ENCODE results near the gene OR2Z1.

Gene OR2Z1

GRCh38 chr19:8721334-8721733 is at the start of gene OR2Z1:
TSS of gene OR2Z1 (plus strand) at chr19:8721634. CDS start at chr19:8731029, 9,395 bp downstream.
- DNase-seq (ENCODE audit: low spot score), result no peak

GRCh38 chr19:8673276-8673891 is 48.0 kb upstream of the OR2Z1 start:
- no peak for DNase-seq (ENCODE audit: low spot score)

- DNase-seq (ENCODE audit: low spot score), result no peak
These were observed 46.4 kb upstream of the OR2Z1 start for GRCh38 chr19:8675066-8675465.

GRCh38 chr19:8678244-8678807 is 43.1 kb upstream of the OR2Z1 start:
- DNase-seq (ENCODE audit: low spot score), result no peak

- DNase-seq (ENCODE audit: low spot score), result no peak
These were observed 40.6 kb upstream of the OR2Z1 start for GRCh38 chr19:8680676-8681344.

- DNase-seq (ENCODE audit: low spot score), result no peak
These were observed 39.9 kb upstream of the OR2Z1 start for GRCh38 chr19:8681345-8682029.

- DNase-seq (ENCODE audit: low spot score), result no peak
These were observed 39.0 kb upstream of the OR2Z1 start for GRCh38 chr19:8682472-8682871.

GRCh38 chr19:8682931-8683330 is 38.5 kb upstream of the OR2Z1 start:
- DNase-seq (ENCODE audit: low spot score), result no peak

GRCh38 chr19:8684001-8684902 is 37.2 kb upstream of the OR2Z1 start:
- DNase-seq (ENCODE audit: low spot score), result no peak

GRCh38 chr19:8686549-8686948 is 34.9 kb upstream of the OR2Z1 start:
- no peak for DNase-seq (ENCODE audit: low spot score)

- DNase-seq (ENCODE audit: low spot score), result no peak
These were observed 32.5 kb upstream of the OR2Z1 start for GRCh38 chr19:8688930-8689329.

- DNase-seq (ENCODE audit: low spot score), result no peak
These were observed 30.5 kb upstream of the OR2Z1 start for GRCh38 chr19:8690753-8691539.

- DNase-seq (ENCODE audit: low spot score), result no peak
These were observed 25.9 kb upstream of the OR2Z1 start for GRCh38 chr19:8695501-8695900.

- no peak for DNase-seq (ENCODE audit: low spot score)
These were observed 25.5 kb upstream of the OR2Z1 start for GRCh38 chr19:8695911-8696310.

- no peak for DNase-seq (ENCODE audit: low spot score)
These were observed 24.4 kb upstream of the OR2Z1 start for GRCh38 chr19:8696993-8697392.

GRCh38 chr19:8697671-8698432 is 23.6 kb upstream of the OR2Z1 start:
- no peak for DNase-seq (ENCODE audit: low spot score)

GRCh38 chr19:8698433-8699063 is 22.9 kb upstream of the OR2Z1 start, which contains the start of gene ACTL9:
TSS of gene ACTL9 (minus strand) at chr19:8698795. CDS start at chr19:8698701, 94 bp downstream.
- no peak for DNase-seq (ENCODE audit: low spot score)

GRCh38 chr19:8699908-8700307 is 21.5 kb upstream of the OR2Z1 start:
- DNase-seq (ENCODE audit: low spot score), result no peak

- no peak for DNase-seq (ENCODE audit: low spot score)
These were observed 20.5 kb upstream of the OR2Z1 start for GRCh38 chr19:8700956-8701355.

- DNase-seq (ENCODE audit: low spot score), result peak; percentile 53
These were observed 19.1 kb upstream of the OR2Z1 start for GRCh38 chr19:8702350-8702749.
